Heart left ventricle (tissue), 16 donors: ENCODE data around the gene ZNF365. TPM values are rescaled to one million over a fixed set of nuclear protein-coding genes. Genes with fewer than 3 reads are reported as not detected.

Experiments
- ATAC-seq, 4 donors: fragments of 200-7000 bp; cut with Tn5 transposase; one replicate each; pipeline ENCODE4 v1.9.1; 2020 to 2022; ENCODE audit warnings: moderate library complexity in 4 of 4, mild to moderate bottlenecking in 3 of 4, moderate number of reproducible peaks in 1 of 4
- DNase-seq, 5 donors: peaks; one replicate each; pipeline ENCODE4 v3.0.0-alpha.2; 2020
- H3K27ac ChIP-seq, 12 donors: fragments of 200-600 bp; sonication (generic) in 4 of 12; one replicate each; pipeline versions ENCODE4 v1.5.0 to v1.8.0; 2016 to 2022; ENCODE audit warnings: mild to moderate bottlenecking in 2 of 12
- H3K27me3 ChIP-seq, 9 donors: fragments of 200-600 bp; sonication (generic) in 2 of 9; one replicate each; pipeline versions ENCODE4 v1.5.1 to v1.8.0; 2016 to 2022; ENCODE audit warnings: mild to moderate bottlenecking in 3 of 9
- H3K36me3 ChIP-seq, 9 donors: fragments of 200-600 bp; sonication (generic) in 2 of 9; one replicate each; pipeline versions ENCODE4 v1.5.0 to v1.8.0; 2018 to 2022; ENCODE audit warnings: mild to moderate bottlenecking in 2 of 9
- H3K4me1 ChIP-seq, 12 donors: fragments of 200-600 bp; sonication (generic) in 4 of 12; one replicate each; pipeline versions ENCODE4 v1.5.0 to v1.8.0; 2016 to 2022; ENCODE audit warnings: mild to moderate bottlenecking in 3 of 12
- H3K4me3 ChIP-seq, 12 donors: fragments of 200-600 bp; sonication (generic) in 4 of 12; one replicate each; pipeline versions ENCODE4 v1.5.0 to v1.8.0; 2017 to 2022; ENCODE audit warnings: mild to moderate bottlenecking in 9 of 12, moderate library complexity in 4 of 12
- H3K9me3 ChIP-seq, 12 donors: fragments of 200-600 bp; sonication (generic) in 4 of 12; one replicate each; pipeline versions ENCODE4 v1.5.0 to v1.8.0; 2016 to 2022; ENCODE audit warnings: mild to moderate bottlenecking in 1 of 12
- POLR2A ChIP-seq, 2 donors: fragments of 450-650 bp; IDR thresholded peaks; one replicate each; pipeline ENCODE4 v1.6.1; 2017; ENCODE audit warnings: antibody characterized with exemption in 2 of 2, mild to moderate bottlenecking in 2 of 2, moderate library complexity in 2 of 2
- WGBS, 4 donors: extraction: QIAGEN DNeasy Blood & Tissue Kit in 2 of 4; methylation state at CpG; one replicate each; pipeline versions ENCODE4 v1.1.5 to v1.1.7; 2013 to 2018; 5-methylcytosine and 5-hydroxymethylcytosine counted together
- intact Hi-C, 10 donors: fragments of 100-400 bp; cut with DNase I; formaldehyde crosslinking; loops; one replicate each; pipeline versions ENCODE4 v1.11.1 to v1.14.2; 2022
- long read RNA-seq, 3 donors: library from polyadenylated mRNA; unstranded; transcript quantifications; one replicate each; pipeline ENCODE4 v2.0.0, GENCODE V29; 2020 to 2021
- polyA plus RNA-seq, 2 donors: library from polyadenylated mRNA; stranded (reverse); fragments of 200-250 nt; gene quantifications; one replicate each; pipeline ENCODE4 v1.2.3, GENCODE V29; 2013
- total RNA-seq, 9 donors: library from RNA; depleted of rRNA in 2 of 9; stranded (reverse); fragments of >200 nt in 2 of 9; fragmentation: NEBNext Ultra II Directional in 3 of 9; extraction: Animal tissue kit (Norgen Biotek cat#: 25700) in 3 of 9; gene quantifications; one replicate each; pipeline versions ENCODE4 v1.1.0 to v1.2.4, GENCODE V29; 2016 to 2023
- TF ChIP-seq, protein P1 (sequence below), 12 donors: fragments of 200-600 bp; sonication (generic) in 4 of 12; IDR thresholded peaks; one replicate each; pipeline versions ENCODE4 v1.5.0 to v1.8.0; 2018 to 2022; ENCODE audit warnings: antibody characterized with exemption in 12 of 12, mild to moderate bottlenecking in 5 of 12
- donor health status: ischemic (EF 13 %, LVEDD 7.1; RV severe dilation, severe dysfunction).
- donor health status: healthy with polysubstance abuse.
- donor health status: DM: no; HTN: yes; CAD: no.
- donor health status: DM: no; HTN: no; CAD: no.
- donor health status: ischemic (EF 25% LVEDD 6.9; RV normal size, moderate dysfunction).
- donor health status: ischemic (EF 25% LVEDD 5.7; RV mildly dilated, moderate dysfunction).
- donor health status: healthy.
- donor health status: DM: yes; HTN: yes; CAD: no.
- donor health status: ischemic (EF 35%, LVEDD 5.7; RV mildly dilated, moderate dysfunction).
- donor health status: nonischemic (EF 11% LVEDD 7.7; RV severe dilation, severe dysfunction).
- donor health status: DM: yes; HTN: yes; CAD: no.
- donor health status: PGD.
- donor health status: ischemic (EF 29% LVEDD 5.4; RV normal size, mild dysfunction).
- donor health status: nonischemic (EF 23%, LVEDD 6.1; RV moderate dilation, normal function).

ZNF365 gene, protein sequence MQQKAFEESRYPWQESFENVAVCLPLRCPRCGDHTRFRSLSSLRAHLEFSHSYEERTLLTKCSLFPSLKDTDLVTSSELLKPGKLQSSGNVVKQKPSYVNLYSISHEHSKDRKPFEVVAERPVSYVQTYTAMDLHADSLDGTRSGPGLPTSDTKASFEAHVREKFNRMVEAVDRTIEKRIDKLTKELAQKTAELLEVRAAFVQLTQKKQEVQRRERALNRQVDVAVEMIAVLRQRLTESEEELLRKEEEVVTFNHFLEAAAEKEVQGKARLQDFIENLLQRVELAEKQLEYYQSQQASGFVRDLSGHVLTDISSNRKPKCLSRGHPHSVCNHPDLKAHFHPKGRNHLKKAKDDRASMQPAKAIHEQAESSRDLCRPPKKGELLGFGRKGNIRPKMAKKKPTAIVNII
- total RNA-seq: under 1 TPM in 7 of 9 donors, not detected in 2; 0.16 to 0.63 (median 0.35) TPM
- polyA plus RNA-seq: under 1 TPM in 1 of 2 donors, not detected in 1; 0.08 TPM
- long read RNA-seq, donor 1: 0 reads
- long read RNA-seq, donor 2: 0 reads
- long read RNA-seq, donor 3: 0 reads

DNA sequence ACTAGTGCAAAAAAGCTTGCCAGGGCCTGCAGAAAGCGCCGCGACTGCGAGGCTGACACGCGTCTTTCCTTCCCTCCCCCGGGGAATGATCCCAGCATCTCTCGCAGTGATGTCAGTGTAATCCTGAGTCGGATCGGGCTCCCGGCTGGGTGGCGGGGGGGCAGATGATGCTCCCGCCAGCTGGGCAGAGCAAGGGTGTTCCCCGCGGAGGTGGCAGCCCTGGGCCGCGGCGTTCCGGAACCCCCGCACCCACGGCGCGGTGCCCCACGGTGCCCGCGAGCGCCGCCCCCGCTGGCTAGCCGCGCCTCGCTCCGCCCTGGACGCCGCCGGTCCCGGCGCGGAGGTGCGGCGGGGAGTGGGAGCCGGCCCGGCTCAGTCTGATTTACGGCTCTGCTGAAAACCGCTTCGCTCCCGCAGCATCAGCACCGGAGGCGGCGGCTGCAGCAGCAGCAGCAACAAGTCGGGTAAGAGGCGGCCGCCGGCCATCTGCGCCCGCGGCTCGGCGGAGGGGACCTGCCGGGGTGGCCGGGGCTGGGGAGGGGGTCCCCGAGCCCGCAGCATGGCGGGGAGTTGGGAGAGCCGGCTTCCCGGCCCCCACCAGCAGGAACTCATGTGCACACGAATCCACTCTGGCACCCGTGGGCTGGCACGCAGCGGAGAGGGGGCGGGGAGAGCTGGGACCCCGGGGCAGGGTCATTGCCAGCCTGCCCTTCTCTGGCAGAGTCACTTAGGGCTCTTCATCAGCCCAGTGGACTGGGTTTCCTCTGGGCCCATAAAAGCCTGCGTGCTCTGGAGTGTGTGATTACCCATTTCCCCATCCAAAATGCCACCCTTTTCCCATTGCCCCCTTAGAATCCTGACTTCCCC, at the start of gene ZNF365:
TSS of gene ZNF365 (plus strand) at position 375 of the 867 bp plus-strand sequence. CDS start 1,825 bp downstream, outside the sequence.
- ATAC-seq (peak in 3 of 4 donors; percentile 54 to 85 (median 84)), DNase-seq (peak; percentile 17 to 62 (median 34))
- Histone ChIP-seq H3K27ac (peak within 1 kb of the TSS in 4 of 12 donors; percentile 20 to 66 (median 48)), H3K4me3 (peak within 1 kb of the TSS; percentile 23 to 68 (median 54)), H3K27me3 (peaks cover 0 to 22% (median 5%) of the 10 kb centered on the region in 9 donors), H3K36me3 (no peaks in the 10 kb centered on the region), H3K4me1 (peaks cover 0 to 14% (median 0%) of the 10 kb centered on the region in 12 donors), H3K9me3 (no peaks in the 10 kb centered on the region)
- 1 to 4% (median 2%) methylated on average over 27 to 73 of the region's 73 CpGs for WGBS, 4 donors
- intact Hi-C loops: no loop called here
- TF ChIP-seq, protein P1, sequence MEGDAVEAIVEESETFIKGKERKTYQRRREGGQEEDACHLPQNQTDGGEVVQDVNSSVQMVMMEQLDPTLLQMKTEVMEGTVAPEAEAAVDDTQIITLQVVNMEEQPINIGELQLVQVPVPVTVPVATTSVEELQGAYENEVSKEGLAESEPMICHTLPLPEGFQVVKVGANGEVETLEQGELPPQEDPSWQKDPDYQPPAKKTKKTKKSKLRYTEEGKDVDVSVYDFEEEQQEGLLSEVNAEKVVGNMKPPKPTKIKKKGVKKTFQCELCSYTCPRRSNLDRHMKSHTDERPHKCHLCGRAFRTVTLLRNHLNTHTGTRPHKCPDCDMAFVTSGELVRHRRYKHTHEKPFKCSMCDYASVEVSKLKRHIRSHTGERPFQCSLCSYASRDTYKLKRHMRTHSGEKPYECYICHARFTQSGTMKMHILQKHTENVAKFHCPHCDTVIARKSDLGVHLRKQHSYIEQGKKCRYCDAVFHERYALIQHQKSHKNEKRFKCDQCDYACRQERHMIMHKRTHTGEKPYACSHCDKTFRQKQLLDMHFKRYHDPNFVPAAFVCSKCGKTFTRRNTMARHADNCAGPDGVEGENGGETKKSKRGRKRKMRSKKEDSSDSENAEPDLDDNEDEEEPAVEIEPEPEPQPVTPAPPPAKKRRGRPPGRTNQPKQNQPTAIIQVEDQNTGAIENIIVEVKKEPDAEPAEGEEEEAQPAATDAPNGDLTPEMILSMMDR (IDR thresholded peaks at IDR 0.05): no peak

DNA sequence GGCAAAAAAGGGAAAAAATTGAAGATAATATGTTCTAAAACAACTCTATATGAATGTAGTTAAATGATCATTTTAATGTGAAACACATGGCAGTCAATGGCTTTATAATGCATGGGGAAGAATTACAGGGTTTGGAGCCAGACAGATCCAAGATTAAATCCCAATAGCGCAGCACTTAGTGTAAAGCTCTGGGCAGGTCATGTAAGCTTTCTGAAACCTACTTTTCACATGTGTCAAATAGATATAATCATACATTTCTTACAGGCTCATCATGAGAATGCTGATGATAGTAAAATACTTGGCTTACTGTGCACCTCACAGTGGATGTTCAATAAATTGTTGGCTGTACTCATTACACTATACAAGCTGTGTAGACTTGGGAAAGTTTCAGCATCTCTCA, 48.0 kb upstream of the ZNF365 start:
- intact Hi-C loops: no loop called here

DNA sequence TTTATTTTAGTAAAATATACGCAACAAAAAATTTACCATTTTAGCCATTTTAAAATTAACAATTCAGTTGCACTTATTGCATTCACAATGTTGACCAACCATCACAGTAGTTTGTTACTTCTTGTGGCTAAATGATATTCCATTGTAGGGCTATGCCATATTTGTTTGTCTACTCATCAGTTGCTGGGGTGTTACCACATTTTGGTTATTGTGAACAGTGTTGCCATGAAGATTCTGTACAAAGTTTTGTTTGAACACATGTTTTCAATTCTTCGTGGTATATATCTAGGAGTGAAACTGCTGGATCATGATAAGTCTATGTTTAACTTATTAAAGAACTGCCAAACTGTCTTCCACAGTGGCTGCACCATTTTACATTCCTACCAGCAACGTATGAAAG, 46.3 kb upstream of the ZNF365 start:
- TF ChIP-seq POLR2A (IDR thresholded peaks at IDR 0.05): no peak
- TF ChIP-seq, protein P1 (IDR thresholded peaks at IDR 0.05): no peak
- no peak for DNase-seq
- WGBS, 4 donors: 52 to 70% (median 63%) methylated on average over 3 of the region's 3 CpGs
- Histone ChIP-seq H3K4me3 (no peak overlapping the region), H3K27me3 (no peaks in the 10 kb centered on the region), H3K9me3 (peaks cover 0 to 11% (median 0%) of the 10 kb centered on the region in 12 donors), H3K27ac (no peak overlapping the region), H3K36me3 (no peaks in the 10 kb centered on the region), H3K4me1 (no peaks in the 10 kb centered on the region)
- no peak for ATAC-seq
- intact Hi-C loops: no loop called here

More for the DNA sequence above, 48.0 kb upstream of the ZNF365 start:
- TF ChIP-seq POLR2A (IDR thresholded peaks at IDR 0.05): no peak
- TF ChIP-seq, protein P1 (IDR thresholded peaks at IDR 0.05): no peak
- no peak overlapping the region for H3K27ac ChIP-seq
- ATAC-seq (no peak), DNase-seq (no peak)
- H3K27me3 ChIP-seq: no peaks in the 10 kb centered on the region
- WGBS, 4 donors: 73 to 86% (median 82%) methylated on average over 1 of the region's 1 CpG
- no peaks in the 10 kb centered on the region for H3K36me3 ChIP-seq
- no peak overlapping the region for H3K4me3 ChIP-seq
- peaks cover 0 to 11% (median 0%) of the 10 kb centered on the region in 12 donors for H3K9me3 ChIP-seq
- no peaks in the 10 kb centered on the region for H3K4me1 ChIP-seq
